SK-N-SH (cell line): ENCODE measurements around the gene RALA. TPM values are rescaled to one million over a fixed set of nuclear protein-coding genes. Genes with fewer than 3 reads are reported as not detected.

Source experiments
- CTCF ChIA-PET: fragments of 300-600, 350-600 bp; formaldehyde crosslinking; extraction: SDS; loops from one replicate; lab custom pipeline; 2021; lab: Yijun Ruan, JAX
- POLR2A ChIA-PET: fragments of 350-600 bp; sonication (Branson Sonifier 250); formaldehyde crosslinking; extraction: SDS; loops from one replicate; lab custom pipeline; 2020; ENCODE audit warnings: antibody characterized with exemption, inconsistent platforms; lab: Yijun Ruan, JAX
- DNase-seq: peaks from one replicate; pipeline ENCODE4 v3.0.0; 2012
- H2AFZ ChIP-seq: fragments of 200-600 bp; sonication (generic); 2 replicates; pipeline ENCODE4 v1.8.1; 2016; ENCODE audit warnings: antibody characterized with exemption, mild to moderate bottlenecking, low read depth
- H3F3A ChIP-seq: fragments of 200-600 bp; sonication (generic); replicated peaks from 2 replicates; pipeline ENCODE3; 2016; ENCODE audit warnings: antibody characterized with exemption, mild to moderate bottlenecking; ENCODE audit not compliant: insufficient read depth
- H3K27ac ChIP-seq, 2 experiments: fragments of 200-500 bp in 1 of 2; fragments of 200-600 bp in 1 of 2; sonication (Bioruptor generic) in 1 of 2; sonication (generic), shearing (Covaris generic) in 1 of 2; 2 replicates each; pipeline versions ENCODE4 v1.5.1 to v1.6.1; 2014 to 2016; ENCODE audit warnings: low read depth in 2 of 2, inconsistent platforms in 1 of 2, low read length in 1 of 2, mild to moderate bottlenecking in 1 of 2, mixed read lengths in 1 of 2
- H3K27me3 ChIP-seq: fragments of 200-600 bp; sonication (generic), shearing (Covaris generic); 2 replicates; pipeline ENCODE4 v1.6.1; 2016; ENCODE audit warnings: mixed run types; ENCODE audit not compliant: insufficient read depth
- H3K36me3 ChIP-seq, 2 experiments: fragments of 200-500 bp in 1 of 2; fragments of 200-600 bp in 1 of 2; sonication (Bioruptor generic) in 1 of 2; sonication (generic) in 1 of 2; replicated peaks in 1 of 2; 2 replicates each; pipeline versions ENCODE3 to v1.5.1; 2014 to 2016; ENCODE audit warnings: low read length in 1 of 2, mild to moderate bottlenecking in 1 of 2; ENCODE audit not compliant: insufficient read depth in 2 of 2, control insufficient read depth in 1 of 2
- H3K4me1 ChIP-seq, 2 experiments: fragments of 200-500 bp in 1 of 2; fragments of 200-600 bp in 1 of 2; sonication (Bioruptor generic) in 1 of 2; sonication (generic), shearing (Covaris generic) in 1 of 2; 2 replicates each; pipeline versions ENCODE4 v1.5.1 to v1.6.1; 2014 to 2016; ENCODE audit warnings: low read depth in 1 of 2, low read length in 1 of 2, mixed run types in 1 of 2; ENCODE audit not compliant: insufficient read depth in 2 of 2, control insufficient read depth in 1 of 2
- H3K4me2 ChIP-seq: fragments of 200-600 bp; sonication (generic), shearing (Covaris generic); 2 replicates; pipeline ENCODE4 v1.6.1; 2017; ENCODE audit warnings: mixed run types
- H3K4me3 ChIP-seq, 2 experiments: fragments of 200-500 bp in 1 of 2; fragments of 200-600 bp in 1 of 2; sonication (Bioruptor generic) in 1 of 2; sonication (generic), shearing (Covaris generic) in 1 of 2; 2 replicates each; pipeline versions ENCODE4 v1.5.1 to v1.8.1; 2014 to 2016; ENCODE audit warnings: low read depth in 2 of 2, inconsistent platforms in 1 of 2, low read length in 1 of 2, mild to moderate bottlenecking in 1 of 2, mixed read lengths in 1 of 2, moderate library complexity in 1 of 2
- H3K79me2 ChIP-seq: fragments of 200-600 bp; sonication (generic); 2 replicates; pipeline ENCODE4 v1.8.1; 2017; ENCODE audit warnings: mild to moderate bottlenecking; ENCODE audit not compliant: insufficient read depth
- H3K9ac ChIP-seq: fragments of 200-600 bp; sonication (generic); 2 replicates; pipeline ENCODE4 v1.6.1; 2017; ENCODE audit warnings: mixed run types
- H3K9me2 ChIP-seq: fragments of 200-600 bp; sonication (generic); 2 replicates; pipeline ENCODE4 v1.6.1; 2017; ENCODE audit warnings: mixed run types
- H3K9me3 ChIP-seq: fragments of 200-600 bp; sonication (generic); 2 replicates; pipeline ENCODE4 v1.6.1; 2017; ENCODE audit warnings: mixed run types, mild to moderate bottlenecking, moderate library complexity
- H4K20me1 ChIP-seq: fragments of 200-600 bp; sonication (generic); 2 replicates; pipeline ENCODE4 v1.6.1; 2017; ENCODE audit warnings: mild to moderate bottlenecking, mixed run types; ENCODE audit not compliant: insufficient read depth
- CTCF ChIP-seq: fragments of 200-600 bp; sonication (generic); IDR thresholded peaks from 2 replicates; pipeline ENCODE4 v1.6.1; 2017; ENCODE audit warnings: antibody characterized with exemption, mild to moderate bottlenecking, moderate library complexity
- EP300 ChIP-seq, 2 experiments: IDR thresholded peaks; 2 replicates each; pipeline versions ENCODE4 v1.4.0 to v1.6.1; 2012; ENCODE audit warnings: borderline replicate concordance in 1 of 2, low read depth in 1 of 2, low read length in 1 of 2
- EZH2phosphoT487 ChIP-seq: fragments of 200-600 bp; sonication (generic); IDR thresholded peaks from 2 replicates; pipeline ENCODE4 v1.6.1; 2017; ENCODE audit warnings: low read depth, mixed run types, mild to moderate bottlenecking, antibody characterized with exemption, moderate library complexity, borderline replicate concordance
- FOXJ3 ChIP-seq: sonication (generic); formaldehyde crosslinking; IDR thresholded peaks from 2 replicates; pipeline ENCODE4 v1.5.1; 2020; ENCODE audit warnings: mild to moderate bottlenecking, missing genetic modification reagents
- FOXM1 ChIP-seq: IDR thresholded peaks from 2 replicates; pipeline ENCODE4 v1.4.0; 2012; ENCODE audit warnings: low read depth, mild to moderate bottlenecking
- JUND ChIP-seq: IDR thresholded peaks from 2 replicates; pipeline ENCODE4 v1.4.0; 2012
- MXI1 ChIP-seq: IDR thresholded peaks from 2 replicates; pipeline ENCODE4 v1.6.1; 2012; ENCODE audit warnings: mild to moderate bottlenecking, low read depth, low read length, improper control_type of control experiment
- NFIC ChIP-seq: IDR thresholded peaks from 2 replicates; pipeline ENCODE4 v1.4.0; 2012; ENCODE audit warnings: borderline replicate concordance
- NRF1 ChIP-seq: IDR thresholded peaks from 2 replicates; pipeline ENCODE4 v1.6.1; 2012; ENCODE audit warnings: low read depth, mild to moderate bottlenecking, low read length
- RAD21 ChIP-seq: IDR thresholded peaks from 2 replicates; pipeline ENCODE4 v1.6.1; 2012; ENCODE audit warnings: mild to moderate bottlenecking, low read length
- RXRA ChIP-seq: IDR thresholded peaks from 2 replicates; pipeline ENCODE4 v1.4.0; 2012; ENCODE audit warnings: low read depth, mild to moderate bottlenecking, borderline replicate concordance
- SMC3 ChIP-seq: IDR thresholded peaks from 2 replicates; pipeline ENCODE4 v1.6.1; 2012; ENCODE audit warnings: low read depth, low read length, improper control_type of control experiment
- TAF1 ChIP-seq: IDR thresholded peaks from 2 replicates; pipeline ENCODE4 v1.6.1; 2012; ENCODE audit warnings: low read depth, mild to moderate bottlenecking, low read length, moderate library complexity, borderline replicate concordance
- TCF12 ChIP-seq: IDR thresholded peaks from 2 replicates; pipeline ENCODE4 v1.4.0; 2012
- TEAD4 ChIP-seq: IDR thresholded peaks from 2 replicates; pipeline ENCODE4 v1.4.0; 2012; ENCODE audit warnings: mild to moderate bottlenecking, borderline replicate concordance; ENCODE audit not compliant: insufficient read depth
- USF1 ChIP-seq: IDR thresholded peaks from 2 replicates; pipeline ENCODE4 v1.4.0; 2012; ENCODE audit warnings: low read depth, borderline replicate concordance
- USF2 ChIP-seq: fragments of 150-350 bp; IDR thresholded peaks from 2 replicates; pipeline ENCODE4 v1.6.1; 2017; ENCODE audit warnings: antibody characterized with exemption, low read length, low read depth, borderline replicate concordance
- YY1 ChIP-seq: IDR thresholded peaks from 2 replicates; pipeline ENCODE4 v1.4.0; 2012; ENCODE audit warnings: low read depth, mild to moderate bottlenecking
- WGBS: methylation state at CpG from one replicate; pipeline ENCODE4 v1.1.6; 2017; ENCODE audit warnings: low lambda C conversion rate; 5-methylcytosine and 5-hydroxymethylcytosine counted together
- polyA plus RNA-seq, 3 experiments: library from polyadenylated mRNA; depleted of rRNA; stranded (reverse); fragments of >200 nt; gene quantifications; 2 replicates each; pipeline ENCODE4 v1.2.3, GENCODE V29; 2012

RALA gene
- polyA plus RNA-seq, 1 of the 3 experiments (the other 2 are of a cell fraction) = 29.0 TPM

- POLR2A ChIA-PET = interaction anchor here (0.6 to 2.4 kb wide), 3 partner anchors 10 to 167 kb away, joined by 3 to 6 read pairs (median 4); no protein-coding TSS in a partner anchor
- peaks cover 32% of the 10 kb centered on the region for H3K79me2 ChIP-seq
These were observed 121.9 kb downstream of the RALA start for GRCh38 chr7:39745320-39745719.

GRCh38 chr7:39746103-39746819, 122.9 kb downstream of the RALA start:
- Histone ChIP-seq H3K27ac (peak overlapping the region in 1 of 2 experiments; percentile 43; a peak in 1 of 4 replicates), H3K9me2 (no peaks in the 10 kb centered on the region), H3K9ac (no peak overlapping the region), H3K36me3 (no peaks in the 10 kb centered on the region), H3K4me2 (no peak overlapping the region), H3K27me3 (no peaks in the 10 kb centered on the region), H3K4me3 (no peak overlapping the region), H2AFZ (peak overlapping the region; percentile 71; the same call in 1 of the 2 replicates), H3K4me1 (peaks cover 0 to 9% of the 10 kb centered on the region in 2 experiments; a peak in 2 of 4 replicates), H3K79me2 (peaks cover 24% of the 10 kb centered on the region), H3K9me3 (no peaks in the 10 kb centered on the region), H4K20me1 (0 out of 2 replicates have a peak, but pooled peaks cover 3% of the 10 kb centered on the region), H3F3A (peaks cover 32% of the 10 kb centered on the region)
- peak; percentile 89 for DNase-seq
- ChIA-PET CTCF (interaction anchor here (0.7 to 28.1 kb wide), 40 partner anchors 8 to 388 kb away, joined by 3 to 563 read pairs (median 4); partner anchors contain the start of genes MPLKIP, RALA and SUGCT), POLR2A (interaction anchor here (1.3 to 2.4 kb wide), 2 partner anchors 166 to 168 kb away, joined by 4 to 6 read pairs; no protein-coding TSS in a partner anchor)
- WGBS = 28% methylated on average over 11 of the region's 11 CpGs
- no peak for TF ChIP-seq RXRA
- no peak for TF ChIP-seq EZH2phosphoT487
- TF ChIP-seq USF2 = no peak
- no peak for TF ChIP-seq USF1
- peak; percentile 97 for TF ChIP-seq RAD21
- TF ChIP-seq NFIC = no peak; the same call in 1 of the 2 replicates
- TF ChIP-seq FOXJ3 = no peak
- TF ChIP-seq EP300 (IDR thresholded peaks at IDR 0.05; ENCODE audit: borderline replicate concordance in 1 of 2, low read depth in 1 of 2, low read length in 1 of 2) = no peak
- no peak for TF ChIP-seq MXI1
- TF ChIP-seq SMC3 = peak; percentile 99
- peak; percentile 98 for TF ChIP-seq CTCF

More at GRCh38 chr7:39745320-39745719, 121.9 kb downstream of the RALA start:
- 44% methylated on average over 4 of the region's 4 CpGs for WGBS
- H3K9me3 ChIP-seq = no peaks in the 10 kb centered on the region
- H3K9ac ChIP-seq = no peak overlapping the region
- no peaks in the 10 kb centered on the region for H3K36me3 ChIP-seq
- H3K4me3 ChIP-seq = no peak overlapping the region
- H3K4me2 ChIP-seq = no peak overlapping the region
- no peak for DNase-seq
- TF ChIP-seq CTCF (no peak), SMC3 (no peak), YY1 (no peak), JUND (no peak), FOXM1 (no peak), NRF1 (no peak), TAF1 (no peak), NFIC (peak; percentile 53; the same call in 1 of the 2 replicates), TEAD4 (no peak), TCF12 (0 out of 2 replicates have a peak, but pooled peaks have one; percentile 4)
- no peaks in the 10 kb centered on the region for H3K9me2 ChIP-seq
- H3K27me3 ChIP-seq = no peaks in the 10 kb centered on the region
- CTCF ChIA-PET = interaction anchor here (0.7 to 28.1 kb wide), 34 partner anchors 7 to 292 kb away, joined by 3 to 563 read pairs (median 6); partner anchors contain the start of gene RALA
- 0 out of 2 replicates have a peak, but pooled peaks cover 3% of the 10 kb centered on the region for H4K20me1 ChIP-seq
- peaks cover 28% of the 10 kb centered on the region for H3F3A ChIP-seq
- no peak overlapping the region for H2AFZ ChIP-seq
- peaks cover 0 to 9% of the 10 kb centered on the region in 2 experiments; a peak in 2 of 4 replicates for H3K4me1 ChIP-seq
- H3K27ac ChIP-seq = 0 out of 4 replicates have a peak overlapping the region, but pooled peaks of 1 of the 2 experiments have one; percentile 43
